Mammary epithelial cell (primary cell): ENCODE measurements around the gene RNF128.

Experiments
- EZH2 ChIP-seq: IDR thresholded peaks from 2 replicates; pipeline ENCODE4 v1.6.1; 2012; ENCODE audit warnings: low read length, inconsistent platforms, borderline replicate concordance
- TF ChIP-seq, protein P1 (sequence below), 2 donors: IDR thresholded peaks in 1 of 2; conservative IDR thresholded peaks in 1 of 2; 2 replicates each; pipeline ENCODE4 v1.5.1; 2011 to 2012; ENCODE audit warnings: inconsistent platforms in 2 of 2, low read length in 2 of 2, mild to moderate bottlenecking in 2 of 2, control low read depth in 1 of 2, low read depth in 1 of 2; ENCODE audit not compliant: insufficient read depth in 1 of 2; ENCODE audit errors: extremely low read depth in 1 of 2

DNA sequence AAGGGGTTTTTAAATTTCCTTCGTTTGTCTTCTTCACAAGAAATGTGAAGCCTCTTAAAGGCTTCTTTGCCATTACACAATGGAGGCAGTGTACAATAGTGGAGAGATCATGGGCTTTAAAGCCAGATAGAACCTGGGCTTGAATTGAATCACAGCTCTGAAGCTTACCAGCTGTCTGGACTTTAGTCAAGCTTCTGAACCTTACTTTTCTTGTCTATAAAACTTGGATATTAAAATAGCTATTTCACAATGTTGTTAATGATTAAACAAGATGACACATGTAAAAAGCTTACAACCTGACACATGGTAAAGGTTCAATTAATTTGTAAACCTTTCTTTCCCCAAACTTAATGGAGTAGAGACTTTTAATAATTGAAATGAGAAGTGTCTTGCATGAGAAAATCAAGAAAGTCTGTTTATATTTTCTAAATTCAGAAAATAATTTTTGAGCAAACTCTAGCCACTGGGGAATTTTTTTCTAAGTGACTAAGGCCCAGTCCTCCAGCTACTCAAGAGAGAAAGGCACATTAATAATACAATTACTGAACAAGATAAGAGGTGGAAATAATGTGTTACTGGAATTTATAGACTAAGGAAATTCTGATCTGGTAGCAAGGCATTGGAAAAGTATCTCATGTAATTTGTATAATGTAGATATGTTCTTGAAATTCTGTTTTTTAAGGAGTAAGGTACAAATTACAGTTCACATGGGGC lies 54.3 kb downstream of the RNF128 start:
- TF ChIP-seq, protein P1, sequence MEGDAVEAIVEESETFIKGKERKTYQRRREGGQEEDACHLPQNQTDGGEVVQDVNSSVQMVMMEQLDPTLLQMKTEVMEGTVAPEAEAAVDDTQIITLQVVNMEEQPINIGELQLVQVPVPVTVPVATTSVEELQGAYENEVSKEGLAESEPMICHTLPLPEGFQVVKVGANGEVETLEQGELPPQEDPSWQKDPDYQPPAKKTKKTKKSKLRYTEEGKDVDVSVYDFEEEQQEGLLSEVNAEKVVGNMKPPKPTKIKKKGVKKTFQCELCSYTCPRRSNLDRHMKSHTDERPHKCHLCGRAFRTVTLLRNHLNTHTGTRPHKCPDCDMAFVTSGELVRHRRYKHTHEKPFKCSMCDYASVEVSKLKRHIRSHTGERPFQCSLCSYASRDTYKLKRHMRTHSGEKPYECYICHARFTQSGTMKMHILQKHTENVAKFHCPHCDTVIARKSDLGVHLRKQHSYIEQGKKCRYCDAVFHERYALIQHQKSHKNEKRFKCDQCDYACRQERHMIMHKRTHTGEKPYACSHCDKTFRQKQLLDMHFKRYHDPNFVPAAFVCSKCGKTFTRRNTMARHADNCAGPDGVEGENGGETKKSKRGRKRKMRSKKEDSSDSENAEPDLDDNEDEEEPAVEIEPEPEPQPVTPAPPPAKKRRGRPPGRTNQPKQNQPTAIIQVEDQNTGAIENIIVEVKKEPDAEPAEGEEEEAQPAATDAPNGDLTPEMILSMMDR (conservative IDR thresholded peaks at IDR 0.05 in 1 of 2, IDR thresholded peaks at IDR 0.05 in 1 of 2; ENCODE audit: extremely low read depth in 1 of 2, insufficient read depth in 1 of 2, low read depth in 1 of 2, low read length in 2 of 2) = no peak
- no peak for TF ChIP-seq EZH2
